ENCODE data around the gene UFC1.

Gene UFC1

GRCh38 chr1:161196111-161196510, 42.3 kb downstream of the UFC1 start:
- DNase-seq = no peak

GRCh38 chr1:161196521-161197451, 43.0 kb downstream of the UFC1 start:
- no peak for DNase-seq

- no peak for DNase-seq
Observed at GRCh38 chr1:161197560-161198193, 43.9 kb downstream of the UFC1 start.

GRCh38 chr1:161198194-161198896, 44.6 kb downstream of the UFC1 start:
- DNase-seq = no peak

- no peak for DNase-seq
Observed at GRCh38 chr1:161198897-161199431, 45.2 kb downstream of the UFC1 start, which contains the start of gene ADAMTS4. ADAMTS4 (minus strand) TSS chr1:161199054; CDS start chr1:161198627, 427 bp downstream.

GRCh38 chr1:161199506-161200139, 45.8 kb downstream of the UFC1 start:
- DNase-seq = no peak

GRCh38 chr1:161200421-161200991, 46.7 kb downstream of the UFC1 start:
- no peak for DNase-seq

GRCh38 chr1:161200992-161201835, 47.4 kb downstream of the UFC1 start:
- no peak for DNase-seq

- DNase-seq = peak; percentile 95
Observed at GRCh38 chr1:161201836-161202712, 48.3 kb downstream of the UFC1 start, which contains the start of gene NDUFS2. NDUFS2 (plus strand) TSS chr1:161202367; CDS start chr1:161202386, 19 bp downstream.

GRCh38 chr1:161206411-161207140, 52.8 kb downstream of the UFC1 start:
- no peak for DNase-seq

GRCh38 chr1:161207173-161207572, 53.4 kb downstream of the UFC1 start:
- DNase-seq = no peak

Data from GDM1 (cell line).